H1 (cell line): ENCODE results near the gene NT5M. TPM values are rescaled to one million over a fixed set of nuclear protein-coding genes. Genes with fewer than 3 reads are reported as not detected.

Source experiments
- CTCF ChIA-PET: fragments of 300-600 bp; sonication (Branson Sonifier 250); formaldehyde crosslinking; loops from one replicate; lab custom pipeline; 2021; ENCODE audit not compliant: partially characterized antibody; lab: Charles Lee
- POLR2A ChIA-PET: fragments of 300-600 bp; sonication (Branson Sonifier 250); formaldehyde crosslinking; loops from one replicate; lab custom pipeline; 2021; ENCODE audit warnings: inconsistent platforms; ENCODE audit not compliant: partially characterized antibody; lab: Charles Lee
- DNase-seq, 2 experiments: peaks; one replicate each; pipeline versions ENCODE4 v3.0.0 to v3.0.0-alpha.2; 2010 to 2022; ENCODE audit warnings: low spot score in 2 of 2, low read depth in 1 of 2, mixed read lengths in 1 of 2
- FAIRE-seq: peaks from 2 replicates; lab custom pipeline; 2011; peaks lifted over from hg19 to GRCh38; lab: Jason Lieb, UNC
- H2AFZ ChIP-seq: 2 replicates; pipeline ENCODE4 v1.8.1; 2012; ENCODE audit warnings: low read length, inconsistent platforms
- H2AK5ac ChIP-seq: 2 replicates; pipeline ENCODE4 v1.6.1; 2013; ENCODE audit warnings: low read depth, low read length
- H2BK120ac ChIP-seq: replicated peaks from 2 replicates; pipeline ENCODE3; 2013; ENCODE audit warnings: low read depth, low read length, inconsistent platforms
- H2BK12ac ChIP-seq: 2 replicates; pipeline ENCODE4 v1.6.1; 2013; ENCODE audit warnings: low read depth, low read length
- H2BK15ac ChIP-seq: 2 replicates; pipeline ENCODE4 v1.6.1; 2013; ENCODE audit warnings: low read length
- H2BK20ac ChIP-seq: 2 replicates; pipeline ENCODE4 v1.6.1; 2013; ENCODE audit warnings: low read length
- H2BK5ac ChIP-seq: 2 replicates; pipeline ENCODE4 v1.6.1; 2013; ENCODE audit warnings: low read depth, low read length
- H3K14ac ChIP-seq: 2 replicates; pipeline ENCODE4 v1.6.1; 2013; ENCODE audit warnings: inconsistent platforms; ENCODE audit not compliant: insufficient read length
- H3K18ac ChIP-seq: 2 replicates; pipeline ENCODE4 v1.6.1; 2013; ENCODE audit warnings: low read length; ENCODE audit errors: extremely low read depth
- H3K23ac ChIP-seq: 2 replicates; pipeline ENCODE4 v1.6.1; 2013; ENCODE audit warnings: inconsistent platforms; ENCODE audit not compliant: insufficient read length
- H3K23me2 ChIP-seq: 2 replicates; pipeline ENCODE4 v1.6.1; 2013; ENCODE audit warnings: low read depth, low read length
- H3K27ac ChIP-seq: 2 replicates; pipeline ENCODE4 v1.6.1; 2011; ENCODE audit warnings: low read depth, low read length, inconsistent platforms
- H3K27me3 ChIP-seq, 4 experiments: replicated peaks in 1 of 4; 1 replicate in 1 of 4; 2 replicates in 3 of 4; pipeline versions ENCODE4 v1.6.1 to v1.8.1; 2011 to 2013; ENCODE audit warnings: low read length in 3 of 4, mild to moderate bottlenecking in 3 of 4, inconsistent platforms in 2 of 4, mixed read lengths in 2 of 4, moderate library complexity in 1 of 4; ENCODE audit not compliant: control insufficient read depth in 3 of 4, insufficient read depth in 3 of 4; ENCODE audit errors: extremely low read depth in 1 of 4
- H3K36me3 ChIP-seq, 4 experiments: 2 replicates each; pipeline versions ENCODE4 v1.6.1 to v1.8.1; 2011 to 2013; ENCODE audit warnings: mild to moderate bottlenecking in 4 of 4, low read length in 3 of 4, moderate library complexity in 2 of 4, control low read depth in 1 of 4, inconsistent platforms in 1 of 4; ENCODE audit not compliant: insufficient read depth in 4 of 4, control insufficient read depth in 2 of 4
- H3K4ac ChIP-seq: replicated peaks from 2 replicates; pipeline ENCODE3; 2013; ENCODE audit warnings: low read length, low read depth, mixed read lengths, inconsistent platforms; ENCODE audit not compliant: insufficient read length
- H3K4me1 ChIP-seq, 4 experiments: replicated peaks in 1 of 4; 1 replicate in 1 of 4; 2 replicates in 3 of 4; pipeline versions ENCODE4 v1.6.1 to v1.8.1; 2011 to 2013; ENCODE audit warnings: low read length in 3 of 4, inconsistent platforms in 2 of 4, mixed read lengths in 1 of 4; ENCODE audit not compliant: insufficient read depth in 4 of 4, control insufficient read depth in 3 of 4
- H3K4me2 ChIP-seq, 2 experiments: 2 replicates each; pipeline versions ENCODE4 v1.6.1 to v1.8.1; 2011 to 2013; ENCODE audit warnings: low read depth in 2 of 2, low read length in 2 of 2, control low read depth in 1 of 2, inconsistent platforms in 1 of 2, mild to moderate bottlenecking in 1 of 2; ENCODE audit not compliant: insufficient read depth in 1 of 2
- H3K4me3 ChIP-seq, 4 experiments: fragments of 200-600, 300-600 bp in 1 of 4; sonication (generic), shearing (Covaris generic), sonication (Bioruptor Twin) in 1 of 4; 2 replicates each; pipeline versions ENCODE4 v1.5.1 to v1.8.1; 2011 to 2016; ENCODE audit warnings: low read length in 4 of 4, low read depth in 3 of 4, control low read depth in 2 of 4, inconsistent platforms in 2 of 4, mild to moderate bottlenecking in 2 of 4, mixed read lengths in 1 of 4, moderate library complexity in 1 of 4; ENCODE audit not compliant: insufficient read depth in 2 of 4; ENCODE audit errors: extremely low read depth in 1 of 4
- H3K56ac ChIP-seq: replicated peaks from 2 replicates; pipeline ENCODE3; 2013; ENCODE audit warnings: low read depth, mild to moderate bottlenecking, mixed read lengths, low read length, inconsistent platforms; ENCODE audit not compliant: insufficient read length
- H3K79me1 ChIP-seq: 2 replicates; pipeline ENCODE4 v1.6.1; 2013; ENCODE audit warnings: low read depth, low read length, control low read depth
- H3K79me2 ChIP-seq, 2 experiments: 2 replicates each; pipeline versions ENCODE4 v1.6.1 to v1.8.1; 2012 to 2013; ENCODE audit warnings: low read length in 2 of 2, mild to moderate bottlenecking in 2 of 2, inconsistent platforms in 1 of 2; ENCODE audit not compliant: insufficient read depth in 2 of 2, control insufficient read depth in 1 of 2
- H3K9ac ChIP-seq, 4 experiments: replicated peaks in 1 of 4; 1 replicate in 1 of 4; 2 replicates in 3 of 4; pipeline versions ENCODE4 v1.6.1 to v1.8.1; 2011 to 2013; ENCODE audit warnings: low read depth in 3 of 4, low read length in 3 of 4, control low read depth in 2 of 4, mild to moderate bottlenecking in 2 of 4, moderate library complexity in 2 of 4, inconsistent platforms in 1 of 4; ENCODE audit errors: extremely low read depth in 1 of 4
- H3K9me3 ChIP-seq, 2 experiments: 2 replicates each; pipeline versions ENCODE4 v1.6.1 to v1.8.1; 2012 to 2013; ENCODE audit warnings: mild to moderate bottlenecking in 2 of 2, moderate library complexity in 2 of 2, control low read depth in 1 of 2, inconsistent platforms in 1 of 2, low read depth in 1 of 2, low read length in 1 of 2, mixed read lengths in 1 of 2; ENCODE audit not compliant: insufficient read depth in 2 of 2
- H4K20me1 ChIP-seq, 2 experiments: replicated peaks in 1 of 2; 2 replicates each; pipeline versions ENCODE3 to v1.8.1; 2011 to 2013; ENCODE audit warnings: inconsistent platforms in 2 of 2, low read length in 2 of 2, mild to moderate bottlenecking in 1 of 2; ENCODE audit not compliant: insufficient read depth in 2 of 2, control insufficient read depth in 1 of 2
- H4K5ac ChIP-seq: 2 replicates; pipeline ENCODE4 v1.6.1; 2013; ENCODE audit warnings: low read length, low read depth, mixed read lengths, inconsistent platforms; ENCODE audit not compliant: insufficient read length
- H4K8ac ChIP-seq: 2 replicates; pipeline ENCODE4 v1.8.0; 2013; ENCODE audit warnings: mild to moderate bottlenecking, moderate library complexity, low read length, inconsistent platforms; ENCODE audit not compliant: insufficient read depth; ENCODE audit errors: extremely low read depth
- H4K91ac ChIP-seq: replicated peaks from 2 replicates; pipeline ENCODE3; 2013; ENCODE audit warnings: low read length, mixed read lengths, inconsistent platforms; ENCODE audit not compliant: insufficient read length
- BCL11A ChIP-seq, 2 experiments: IDR thresholded peaks; one replicate each; pipeline ENCODE4 v1.6.1; 2011; ENCODE audit warnings: low read depth in 2 of 2, low read length in 2 of 2, mild to moderate bottlenecking in 2 of 2
- CBX5 ChIP-seq: fragments of 300-800, 300-1000 bp; sonication (generic); IDR thresholded peaks from 2 replicates; pipeline ENCODE4 v1.7.1; 2016; ENCODE audit warnings: antibody characterized with exemption, low read length, low read depth
- JUND ChIP-seq: IDR thresholded peaks from 2 replicates; pipeline ENCODE4 v1.6.1; 2011; ENCODE audit warnings: mild to moderate bottlenecking, improper control_type of control experiment, low read length
- KDM4A ChIP-seq: IDR thresholded peaks from one replicate; pipeline ENCODE4 v1.7.1; 2012; ENCODE audit warnings: low read depth, mild to moderate bottlenecking, moderate library complexity, low read length, inconsistent platforms; ENCODE audit not compliant: severe bottlenecking
- KDM5A ChIP-seq: fragments of 200-600 bp; IDR thresholded peaks from 2 replicates; pipeline ENCODE4 v1.7.1; 2012; ENCODE audit warnings: mild to moderate bottlenecking, low read length, inconsistent platforms, mixed read lengths
- MAFK ChIP-seq: IDR thresholded peaks from 2 replicates; pipeline ENCODE4 v1.6.1; 2012; ENCODE audit warnings: low read depth, mild to moderate bottlenecking, improper control_type of control experiment, low read length
- RFX5 ChIP-seq: IDR thresholded peaks from 2 replicates; pipeline ENCODE4 v1.6.1; 2011; ENCODE audit warnings: low read depth, low read length, improper control_type of control experiment, borderline replicate concordance
- RNF2 ChIP-seq: fragments of 200-900, 300-1000 bp; sonication (generic); IDR thresholded peaks from 2 replicates; pipeline ENCODE4 v1.7.1; 2016; ENCODE audit warnings: borderline replicate concordance, low read depth, mild to moderate bottlenecking, antibody characterized with exemption, low read length; ENCODE audit not compliant: poor library complexity, severe bottlenecking; ENCODE audit errors: missing control alignments
- RXRA ChIP-seq: IDR thresholded peaks from 2 replicates; pipeline ENCODE4 v1.6.1; 2011; ENCODE audit warnings: low read depth, mild to moderate bottlenecking, low read length, moderate library complexity; ENCODE audit not compliant: insufficient read depth
- SUZ12 ChIP-seq: fragments of 200-600 bp; sonication (generic); IDR thresholded peaks from 2 replicates; pipeline ENCODE4 v1.6.1; 2012; ENCODE audit warnings: mild to moderate bottlenecking, inconsistent platforms, low read length, moderate library complexity, mixed read lengths
- TEAD4 ChIP-seq: IDR thresholded peaks from 2 replicates; pipeline ENCODE4 v1.6.1; 2012; ENCODE audit warnings: low read depth, low read length, inconsistent platforms, mixed read lengths
- WGBS, 2 experiments: shearing (Covaris generic) in 1 of 2; methylation state at CpG; one replicate each; pipeline versions ENCODE4 v1.1.6 to v1.1.7; 2013 to 2015; ENCODE audit warnings: low lambda C conversion rate in 2 of 2, mixed read lengths in 2 of 2, inconsistent platforms in 1 of 2, low coverage in 1 of 2, missing lambda C conversion rate in 1 of 2; ENCODE audit not compliant: insufficient replicate concordance in 2 of 2, insufficient coverage in 1 of 2, insufficient read length in 1 of 2; ENCODE audit errors: extremely low coverage in 1 of 2, missing lambda C conversion rate in 1 of 2; 5-methylcytosine and 5-hydroxymethylcytosine counted together
- polyA plus RNA-seq, 7 experiments: library from polyadenylated mRNA; depleted of rRNA in 3 of 7; stranded (reverse) in 5 of 7; unstranded in 2 of 7; fragments of >200 nt in 5 of 7; fragments of 200-250 nt in 2 of 7; gene quantifications; 1 replicate in 5 of 7; 2 replicates in 1 of 7; 4 replicates in 1 of 7; pipeline versions ENCODE4 v1.2.1 to v1.2.3, GENCODE V29; 2011 to 2013; ENCODE audit warnings: missing spikeins in 2 of 7, mixed read lengths in 2 of 7
- total RNA-seq: library from RNA; stranded (reverse); fragmentation: NEBNext Ultra II Directional; extraction: Animal tissue kit (Norgen Biotek cat#: 25700); gene quantifications from 2 replicates; pipeline ENCODE4 v1.2.1, GENCODE V29; 2021

Gene NT5M
- total and polyA plus RNA-seq, 2 of the 8 experiments (the other 6 are each of a cell fraction or from before 2014, with no cell fraction given): 7.6 to 18.2 TPM

GRCh38 chr17:17351901-17352781, 49.0 kb downstream of the NT5M start:
- no peaks in the 10 kb centered on the region for H4K20me1 ChIP-seq
- H2BK5ac ChIP-seq: peak overlapping the region; percentile 56; the same call in 1 of the 2 replicates
- H2BK20ac ChIP-seq: 0 out of 2 replicates have a peak overlapping the region, but pooled peaks have one; percentile 48
- H3K27me3 ChIP-seq: no peaks in the 10 kb centered on the region
- no peak overlapping the region for H2AFZ ChIP-seq
- no peak overlapping the region for H2BK15ac ChIP-seq
- no peak overlapping the region for H3K23ac ChIP-seq
- 92% methylated on average over 32 of the region's 35 CpGs; no CpG with 5 or more reads in 1 of the 2 experiments for WGBS, 2 experiments
- H3K4me3 ChIP-seq: no peak overlapping the region
- H3K79me1 ChIP-seq: no peaks in the 10 kb centered on the region
- no peak overlapping the region for H2BK120ac ChIP-seq
- 0 out of 2 replicates have a peak overlapping the region, but pooled peaks have one; percentile 63 for H2BK12ac ChIP-seq
- H3K14ac ChIP-seq: no peak overlapping the region
- no peak overlapping the region for H3K4ac ChIP-seq
- no peak for FAIRE-seq
- peak overlapping the region; percentile 65; the same call in 1 of the 2 replicates for H4K8ac ChIP-seq
- H3K56ac ChIP-seq: no peak overlapping the region
- peaks cover 0 to 18% (median 9%) of the 10 kb centered on the region in 4 experiments; a peak in 5 of 7 replicates for H3K4me1 ChIP-seq
- H3K9me3 ChIP-seq: no peaks in the 10 kb centered on the region
- no peak overlapping the region; the same call in 1 of the 2 replicates for H3K18ac ChIP-seq
- CTCF ChIA-PET: interaction anchor here (1.0 to 8.0 kb wide), 8 partner anchors 15 to 293 kb away, joined by 3 to 94 read pairs (median 4); no protein-coding TSS in a partner anchor
- no peak overlapping the region; the same call in 1 of the 2 replicates for H2AK5ac ChIP-seq
- H3K23me2 ChIP-seq: no peaks in the 10 kb centered on the region
- no peak overlapping the region for H4K5ac ChIP-seq
- H3K79me2 ChIP-seq: no peaks in the 10 kb centered on the region
- no peak overlapping the region for H3K27ac ChIP-seq
- no peak overlapping the region; a peak in 1 of 7 replicates for H3K9ac ChIP-seq
- H4K91ac ChIP-seq: no peak overlapping the region
- no peaks in the 10 kb centered on the region for H3K36me3 ChIP-seq
- no peak overlapping the region for H3K4me2 ChIP-seq
- DNase-seq: no peak
- POLR2A ChIA-PET: interaction anchor here (0.6 to 1.0 kb wide), 3 partner anchors 39 to 148 kb away, joined by 3 to 4 read pairs (median 3); no protein-coding TSS in a partner anchor
- TF ChIP-seq RNF2: no peak
- TF ChIP-seq SUZ12: no peak
- no peak for TF ChIP-seq JUND
- TF ChIP-seq KDM5A: no peak
- no peak for TF ChIP-seq CBX5
- TF ChIP-seq MAFK: no peak
- TF ChIP-seq RXRA: no peak
- no peak for TF ChIP-seq BCL11A (IDR thresholded peaks at IDR 0.05; ENCODE audit: low read depth in 2 of 2, low read length in 2 of 2)
- no peak for TF ChIP-seq TEAD4
- no peak for TF ChIP-seq KDM4A
- no peak for TF ChIP-seq RFX5
